BE2C (cell line): ENCODE results near the gene SHISA6.

ENCODE experiments used
- DNase-seq: peaks from one replicate; pipeline ENCODE4 v3.0.0-alpha.2; 2020
- H3K27me3 ChIP-seq: fragments of 250-450 bp; sonication (Bioruptor Pico); 2 replicates; pipeline ENCODE4 v1.5.1; 2020; ENCODE audit warnings: mild to moderate bottlenecking
- H3K36me3 ChIP-seq: fragments of 250-450 bp; sonication (Bioruptor Pico); 2 replicates; pipeline ENCODE4 v1.5.1; 2020; ENCODE audit warnings: mild to moderate bottlenecking
- H3K4me1 ChIP-seq: fragments of 250-450 bp; sonication (Bioruptor Pico); 2 replicates; pipeline ENCODE4 v1.5.1; 2020
- H3K4me3 ChIP-seq: 2 replicates; pipeline ENCODE4 v1.5.1; 2011; ENCODE audit warnings: low read depth, low read length
- H3K9me3 ChIP-seq: fragments of 250-450 bp; sonication (Bioruptor Pico); 2 replicates; pipeline ENCODE4 v1.5.1; 2020
- CTCF ChIP-seq: IDR thresholded peaks from 2 replicates; pipeline ENCODE4 v1.5.1; 2012; ENCODE audit warnings: mild to moderate bottlenecking, low read depth, low read length

SHISA6 gene

GRCh38 chr17:11486101-11486867, 245.3 kb downstream of the SHISA6 start:
- Histone ChIP-seq H3K4me1 (no peaks in the 10 kb centered on the region), H3K27me3 (no peaks in the 10 kb centered on the region), H3K36me3 (no peaks in the 10 kb centered on the region), H3K9me3 (no peaks in the 10 kb centered on the region), H3K4me3 (no peak overlapping the region)
- no peak for DNase-seq
- TF ChIP-seq CTCF: no peak

- DNase-seq: no peak
- Histone ChIP-seq H3K36me3 (no peaks in the 10 kb centered on the region), H3K27me3 (no peaks in the 10 kb centered on the region), H3K4me3 (no peak overlapping the region), H3K9me3 (no peaks in the 10 kb centered on the region), H3K4me1 (no peaks in the 10 kb centered on the region)
- TF ChIP-seq CTCF: no peak
Measured at GRCh38 chr17:11486868-11487310, 245.9 kb downstream of the SHISA6 start.

DNA sequence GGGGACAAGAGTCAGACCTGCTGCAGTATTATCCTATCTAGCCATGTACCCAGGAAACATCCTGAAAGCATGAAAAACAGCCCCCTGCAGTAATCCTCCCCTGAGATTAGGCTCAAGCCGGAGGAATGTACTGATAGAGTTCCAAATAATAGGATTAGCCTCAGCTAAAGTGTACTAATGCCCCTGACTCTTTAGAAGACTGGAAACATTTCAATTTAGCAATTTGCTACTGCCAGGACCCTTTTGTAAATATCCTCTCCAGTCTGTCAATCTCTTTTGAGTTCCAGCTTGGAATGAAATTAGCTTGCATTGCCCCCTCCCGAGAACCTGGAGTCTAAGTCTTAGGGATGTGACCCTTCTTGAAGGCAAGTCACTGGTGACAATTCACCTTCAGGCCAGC, 246.5 kb downstream of the SHISA6 start:
- Histone ChIP-seq H3K36me3 (no peaks in the 10 kb centered on the region), H3K4me3 (no peak overlapping the region), H3K4me1 (no peaks in the 10 kb centered on the region), H3K27me3 (no peaks in the 10 kb centered on the region), H3K9me3 (no peaks in the 10 kb centered on the region)
- no peak for DNase-seq
- no peak for TF ChIP-seq CTCF

GRCh38 chr17:11488407-11488806, 247.4 kb downstream of the SHISA6 start:
- Histone ChIP-seq H3K9me3 (no peaks in the 10 kb centered on the region), H3K4me1 (no peaks in the 10 kb centered on the region), H3K4me3 (no peak overlapping the region), H3K27me3 (no peaks in the 10 kb centered on the region), H3K36me3 (no peaks in the 10 kb centered on the region)
- no peak for DNase-seq
- TF ChIP-seq CTCF: no peak

GRCh38 chr17:11490171-11490755, 249.2 kb downstream of the SHISA6 start:
- TF ChIP-seq CTCF: no peak
- Histone ChIP-seq H3K4me3 (no peak overlapping the region), H3K4me1 (no peaks in the 10 kb centered on the region), H3K36me3 (no peaks in the 10 kb centered on the region), H3K27me3 (no peaks in the 10 kb centered on the region), H3K9me3 (no peaks in the 10 kb centered on the region)
- no peak for DNase-seq

GRCh38 chr17:11492511-11492910, 251.5 kb downstream of the SHISA6 start:
- no peaks in the 10 kb centered on the region for H3K36me3 ChIP-seq
- DNase-seq: no peak
- no peak for TF ChIP-seq CTCF
- H3K9me3 ChIP-seq: no peaks in the 10 kb centered on the region
- H3K4me1 ChIP-seq: no peaks in the 10 kb centered on the region
- H3K27me3 ChIP-seq: no peaks in the 10 kb centered on the region
- H3K4me3 ChIP-seq: no peak overlapping the region
